ENCODE results near the gene CDIP1.
A peak's percentile ranks its signal among the peaks of the same experiment; 100 is the strongest.
"Not testable (repeated sequence)": the region's sequence is repeated elsewhere in the genome, so short reads cannot be mapped to it uniquely, and the experiment has no call there.

CDIP1 gene

GRCh38 chr16:4538350-4539235 is at the start of gene CDIP1:
Gene CDIP1 (minus strand): TSS chr16:4538773. CDS start chr16:4514130, 24,643 bp downstream.
- in situ Hi-C loops (cut with HindIII; ENCODE audit: low pct_unique_long_range_greater_than_20kb, low sequenced_read_pairs) = no loop called here
- DNase-seq (ENCODE audit: low read depth in 1 of 2, low spot score in 1 of 2) = peak; percentile 73 to 97
- no peak for TF ChIP-seq JUND (IDR thresholded peaks at IDR 0.05; ENCODE audit: low read depth)

- no peak for DNase-seq (ENCODE audit: low read depth in 1 of 2, low spot score in 1 of 2)
Measured at GRCh38 chr16:4586291-4586690, 47.7 kb upstream of the CDIP1 start.

GRCh38 chr16:4583906-4584305 is 45.3 kb upstream of the CDIP1 start:
- in situ Hi-C loops (cut with HindIII; ENCODE audit: low pct_unique_long_range_greater_than_20kb, low sequenced_read_pairs) = no loop called here
- no peak for DNase-seq (ENCODE audit: low read depth in 1 of 2, low spot score in 1 of 2)
- no peak for TF ChIP-seq JUND (IDR thresholded peaks at IDR 0.05; ENCODE audit: low read depth)

More at GRCh38 chr16:4586291-4586690, 47.7 kb upstream of the CDIP1 start:
- no peak for TF ChIP-seq JUND (IDR thresholded peaks at IDR 0.05; ENCODE audit: low read depth)
- in situ Hi-C loops (cut with HindIII; ENCODE audit: low pct_unique_long_range_greater_than_20kb, low sequenced_read_pairs) = no loop called here

GRCh38 chr16:4580250-4580649 is 41.7 kb upstream of the CDIP1 start:
- DNase-seq (ENCODE audit: low read depth in 1 of 2, low spot score in 1 of 2) = no peak
- in situ Hi-C loops (cut with HindIII; ENCODE audit: low pct_unique_long_range_greater_than_20kb, low sequenced_read_pairs) = no loop called here
- no peak for TF ChIP-seq JUND (IDR thresholded peaks at IDR 0.05; ENCODE audit: low read depth)

GRCh38 chr16:4578961-4579530 is 40.5 kb upstream of the CDIP1 start:
- DNase-seq (ENCODE audit: low read depth in 1 of 2, low spot score in 1 of 2) = no peak
- in situ Hi-C loops (cut with HindIII; ENCODE audit: low pct_unique_long_range_greater_than_20kb, low sequenced_read_pairs) = no loop called here
- TF ChIP-seq JUND (IDR thresholded peaks at IDR 0.05; ENCODE audit: low read depth) = no peak

- in situ Hi-C loops (cut with HindIII; ENCODE audit: low pct_unique_long_range_greater_than_20kb, low sequenced_read_pairs) = no loop called here
- no peak for TF ChIP-seq JUND (IDR thresholded peaks at IDR 0.05; ENCODE audit: low read depth)
Measured at GRCh38 chr16:4576008-4576407, 37.4 kb upstream of the CDIP1 start.

GRCh38 chr16:4574919-4575705 is 36.5 kb upstream of the CDIP1 start:
- DNase-seq (ENCODE audit: low read depth in 1 of 2, low spot score in 1 of 2) = peak in 1 of 2 experiments; percentile 13
- in situ Hi-C loops (cut with HindIII; ENCODE audit: low pct_unique_long_range_greater_than_20kb, low sequenced_read_pairs) = no loop called here
- TF ChIP-seq JUND (IDR thresholded peaks at IDR 0.05; ENCODE audit: low read depth) = no peak

More at GRCh38 chr16:4576008-4576407, 37.4 kb upstream of the CDIP1 start:
- no peak for DNase-seq (ENCODE audit: low read depth in 1 of 2, low spot score in 1 of 2)

GRCh38 chr16:4573926-4574325 is 35.4 kb upstream of the CDIP1 start:
- in situ Hi-C loops (cut with HindIII; ENCODE audit: low pct_unique_long_range_greater_than_20kb, low sequenced_read_pairs); DNase-seq (ENCODE audit: low read depth in 1 of 2, low spot score in 1 of 2): not testable (repeated sequence)

GRCh38 chr16:4572715-4573114 is 34.1 kb upstream of the CDIP1 start:
- no peak for TF ChIP-seq JUND (IDR thresholded peaks at IDR 0.05; ENCODE audit: low read depth)
- in situ Hi-C loops (cut with HindIII; ENCODE audit: low pct_unique_long_range_greater_than_20kb, low sequenced_read_pairs) = no loop called here
- no peak for DNase-seq (ENCODE audit: low read depth in 1 of 2, low spot score in 1 of 2)

- in situ Hi-C loops (cut with HindIII; ENCODE audit: low pct_unique_long_range_greater_than_20kb, low sequenced_read_pairs) = no loop called here
- DNase-seq (ENCODE audit: low read depth in 1 of 2, low spot score in 1 of 2) = no peak
- TF ChIP-seq JUND (IDR thresholded peaks at IDR 0.05; ENCODE audit: low read depth) = no peak
Measured at GRCh38 chr16:4570688-4571321, 32.2 kb upstream of the CDIP1 start.

GRCh38 chr16:4570086-4570485 is 31.5 kb upstream of the CDIP1 start:
- in situ Hi-C loops (cut with HindIII; ENCODE audit: low pct_unique_long_range_greater_than_20kb, low sequenced_read_pairs) = no loop called here
- no peak for TF ChIP-seq JUND (IDR thresholded peaks at IDR 0.05; ENCODE audit: low read depth)
- DNase-seq (ENCODE audit: low read depth in 1 of 2, low spot score in 1 of 2) = no peak

GRCh38 chr16:4566144-4566543 is 27.6 kb upstream of the CDIP1 start:
- in situ Hi-C loops (cut with HindIII; ENCODE audit: low pct_unique_long_range_greater_than_20kb, low sequenced_read_pairs) = no loop called here
- TF ChIP-seq JUND (IDR thresholded peaks at IDR 0.05; ENCODE audit: low read depth) = no peak
- DNase-seq (ENCODE audit: low read depth in 1 of 2, low spot score in 1 of 2) = no peak

Measured in T47D (cell line).